Activated B cell treated with CpG ODN at 0.5 μM for 24 hours (primary cell): ENCODE data around the gene C1QTNF1. TPM values are rescaled to one million over a fixed set of nuclear protein-coding genes. Genes with fewer than 3 reads are reported as not detected.
"Not testable (repeated sequence)": the region's sequence is repeated elsewhere in the genome, so short reads cannot be mapped to it uniquely, and the experiment has no call there.

Experiments used
- ATAC-seq: fragments of 200-7000 bp; cut with Tn5 transposase; one replicate; pipeline ENCODE4 v1.10.0; 2021; ENCODE audit warnings: low read depth, mild to moderate bottlenecking, moderate library complexity
- CTCF ChIA-PET: fragments of 350-600 bp; sonication (Branson Sonifier 250); formaldehyde crosslinking; loops from one replicate; lab custom pipeline; 2021; ENCODE audit warnings: antibody characterized with exemption; lab: Charles Lee
- POLR2A ChIA-PET: fragments of 350-600 bp; sonication (Branson Sonifier 250); formaldehyde crosslinking; loops from one replicate; lab custom pipeline; 2021; ENCODE audit warnings: antibody characterized with exemption; lab: Charles Lee
- DNase-seq: peaks from one replicate; pipeline ENCODE4 v3.0.0; 2022
- H3K27ac Mint-ChIP-seq: one replicate; pipeline ENCODE4 v1.8.0; 2020; ENCODE audit warnings: mixed read lengths
- H3K27me3 Mint-ChIP-seq: one replicate; pipeline ENCODE4 v1.8.0; 2021; ENCODE audit warnings: mixed read lengths
- H3K36me3 Mint-ChIP-seq: one replicate; pipeline ENCODE4 v1.8.0; 2021; ENCODE audit warnings: low read depth, mixed read lengths
- H3K4me1 Mint-ChIP-seq: one replicate; pipeline ENCODE4 v1.8.0; 2021; ENCODE audit warnings: mixed read lengths
- H3K4me3 Mint-ChIP-seq: one replicate; pipeline ENCODE4 v1.8.0; 2020; ENCODE audit warnings: mild to moderate bottlenecking, mixed read lengths
- H3K9me3 Mint-ChIP-seq: one replicate; pipeline ENCODE4 v1.8.0; 2020; ENCODE audit warnings: mixed read lengths
- intact Hi-C: fragments of 100-400 bp; cut with micrococcal nuclease; formaldehyde crosslinking; loops from one replicate; pipeline ENCODE4 v1.15.1; 2024
- total RNA-seq: library from RNA; stranded (reverse); gene quantifications from 2 replicates; pipeline ENCODE4 v1.2.3, GENCODE V29; 2022
- TF ChIP-seq, protein P1 (sequence below): fragments of 200-600 bp; IDR thresholded peaks from one replicate; pipeline ENCODE4 v1.8.0; 2022; ENCODE audit warnings: antibody characterized with exemption, mild to moderate bottlenecking

Gene C1QTNF1
- total RNA-seq, 1 donor from 2014 or later = not detected

- DNase-seq = no peak
- no peak overlapping the region for H3K4me3 Mint-ChIP-seq
- POLR2A ChIA-PET = no interaction called here
Measured at GRCh38 chr17:79071161-79071740, 47.3 kb downstream of the C1QTNF1 start.

GRCh38 chr17:79072544-79072943, 48.6 kb downstream of the C1QTNF1 start:
- Mint-ChIP-seq H3K4me1 (peaks cover 15% of the 10 kb centered on the region), H3K36me3 (peaks cover 3% of the 10 kb centered on the region), H3K9me3 (no peaks in the 10 kb centered on the region), H3K27ac (no peak overlapping the region), H3K4me3 (no peak overlapping the region), H3K27me3 (peaks cover 5% of the 10 kb centered on the region)
- intact Hi-C loops = no loop called here
- DNase-seq (no peak), ATAC-seq (no peak)
- TF ChIP-seq, protein P1, sequence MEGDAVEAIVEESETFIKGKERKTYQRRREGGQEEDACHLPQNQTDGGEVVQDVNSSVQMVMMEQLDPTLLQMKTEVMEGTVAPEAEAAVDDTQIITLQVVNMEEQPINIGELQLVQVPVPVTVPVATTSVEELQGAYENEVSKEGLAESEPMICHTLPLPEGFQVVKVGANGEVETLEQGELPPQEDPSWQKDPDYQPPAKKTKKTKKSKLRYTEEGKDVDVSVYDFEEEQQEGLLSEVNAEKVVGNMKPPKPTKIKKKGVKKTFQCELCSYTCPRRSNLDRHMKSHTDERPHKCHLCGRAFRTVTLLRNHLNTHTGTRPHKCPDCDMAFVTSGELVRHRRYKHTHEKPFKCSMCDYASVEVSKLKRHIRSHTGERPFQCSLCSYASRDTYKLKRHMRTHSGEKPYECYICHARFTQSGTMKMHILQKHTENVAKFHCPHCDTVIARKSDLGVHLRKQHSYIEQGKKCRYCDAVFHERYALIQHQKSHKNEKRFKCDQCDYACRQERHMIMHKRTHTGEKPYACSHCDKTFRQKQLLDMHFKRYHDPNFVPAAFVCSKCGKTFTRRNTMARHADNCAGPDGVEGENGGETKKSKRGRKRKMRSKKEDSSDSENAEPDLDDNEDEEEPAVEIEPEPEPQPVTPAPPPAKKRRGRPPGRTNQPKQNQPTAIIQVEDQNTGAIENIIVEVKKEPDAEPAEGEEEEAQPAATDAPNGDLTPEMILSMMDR = no peak
- ChIA-PET POLR2A (no interaction called here), CTCF (no interaction called here)

More at GRCh38 chr17:79071161-79071740, 47.3 kb downstream of the C1QTNF1 start:
- no peak overlapping the region for H3K27ac Mint-ChIP-seq
- no peaks in the 10 kb centered on the region for H3K36me3 Mint-ChIP-seq
- intact Hi-C loops = no loop called here
- peaks cover 14% of the 10 kb centered on the region for H3K4me1 Mint-ChIP-seq
- TF ChIP-seq, protein P1 = no peak
- ATAC-seq = no peak
- no peaks in the 10 kb centered on the region for H3K9me3 Mint-ChIP-seq
- H3K27me3 Mint-ChIP-seq = peaks cover 5% of the 10 kb centered on the region
- CTCF ChIA-PET = interaction anchor here (0.9 kb wide), 1 partner anchor 11 kb away, joined by 3 read pairs; no protein-coding TSS in a partner anchor

- Mint-ChIP-seq H3K27ac (no peak overlapping the region), H3K27me3 (peaks cover 5% of the 10 kb centered on the region), H3K36me3 (peaks cover 6% of the 10 kb centered on the region), H3K4me1 (peaks cover 15% of the 10 kb centered on the region), H3K9me3 (no peaks in the 10 kb centered on the region), H3K4me3 (no peak overlapping the region)
- ChIA-PET POLR2A (no interaction called here), CTCF (no interaction called here)
- TF ChIP-seq, protein P1 = no peak
- intact Hi-C loops = no loop called here
- DNase-seq = no peak
- ATAC-seq = no peak
Measured at GRCh38 chr17:79073016-79073705, 49.2 kb downstream of the C1QTNF1 start.

DNA sequence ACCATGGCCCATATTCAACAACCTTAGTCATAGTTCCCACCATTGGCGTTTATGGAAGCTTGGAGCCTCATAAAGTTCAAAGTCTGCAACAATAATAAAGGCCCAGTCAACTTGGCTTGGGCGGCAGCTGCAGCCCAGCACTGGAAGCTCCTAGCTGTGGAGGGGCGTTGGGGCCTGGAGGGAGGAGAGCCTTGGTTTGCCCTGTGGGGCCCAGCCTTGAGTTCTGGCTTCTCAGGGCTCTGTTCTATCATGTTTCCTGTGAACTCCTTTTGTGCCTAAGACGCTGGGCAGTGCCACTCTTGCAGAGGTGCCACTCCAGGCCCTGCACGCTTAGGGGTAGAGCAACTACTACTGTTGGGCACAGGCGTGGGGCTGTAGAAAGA, 49.7 kb downstream of the C1QTNF1 start:
- ATAC-seq (no peak), DNase-seq (no peak)
- CTCF ChIA-PET = interaction anchor here (1.1 kb wide), 2 partner anchors 28 to 318 kb away, joined by 3 to 7 read pairs; no protein-coding TSS in a partner anchor
- Mint-ChIP-seq H3K27me3 (peaks cover 5% of the 10 kb centered on the region), H3K9me3 (no peaks in the 10 kb centered on the region), H3K4me1 (peaks cover 15% of the 10 kb centered on the region), H3K27ac (no peak overlapping the region), H3K36me3 (peaks cover 11% of the 10 kb centered on the region), H3K4me3 (no peak overlapping the region)
- TF ChIP-seq, protein P1 = no peak
- POLR2A ChIA-PET = no interaction called here
- intact Hi-C loops = loop anchor here (1.0 kb wide), 1 partner anchor 62 kb away; no protein-coding TSS in a partner anchor

- peaks cover 15% of the 10 kb centered on the region for H3K4me1 Mint-ChIP-seq
- not testable (repeated sequence) for ATAC-seq, H3K9me3 Mint-ChIP-seq, DNase-seq, H3K27me3 Mint-ChIP-seq
- CTCF ChIA-PET = interaction anchor here (0.9 to 1.1 kb wide), 3 partner anchors 29 to 317 kb away, joined by 3 to 7 read pairs (median 3); no protein-coding TSS in a partner anchor
- peak overlapping the region; percentile 18 for H3K27ac Mint-ChIP-seq
- intact Hi-C loops = loop anchor here (1.0 kb wide), 1 partner anchor 63 kb away; no protein-coding TSS in a partner anchor
- POLR2A ChIA-PET = interaction anchor here (0.7 to 0.9 kb wide), 3 partner anchors 65 to 515 kb away, joined by 3 to 4 read pairs (median 4); partner anchors contain the start of gene CANT1
- H3K4me3 Mint-ChIP-seq = peak overlapping the region; percentile 78
- H3K36me3 Mint-ChIP-seq = peaks cover 13% of the 10 kb centered on the region
Measured at GRCh38 chr17:79074121-79074648, 50.2 kb downstream of the C1QTNF1 start.
